Epithelial cell of proximal tubule (primary cell): ENCODE measurements around the gene NDUFA13. TPM values are rescaled to one million over a fixed set of nuclear protein-coding genes. Genes with fewer than 3 reads are reported as not detected.

Experiments
- DNase-seq: peaks from one replicate; pipeline ENCODE4 v3.0.0-alpha.2; 2011; ENCODE audit warnings: low read depth
- H3K4me3 ChIP-seq: 2 replicates; pipeline ENCODE4 v1.5.1; 2011; ENCODE audit warnings: low read depth, mild to moderate bottlenecking, low read length
- total RNA-seq: library from RNA; depleted of rRNA; stranded (reverse); fragments of >200 nt; gene quantifications from 2 replicates; pipeline ENCODE4 v1.2.3, GENCODE V29; 2015
- TF ChIP-seq, protein P1 (sequence below): conservative IDR thresholded peaks from 2 replicates; pipeline ENCODE4 v1.5.1; 2012; ENCODE audit warnings: low read depth, mild to moderate bottlenecking, low read length

Gene NDUFA13
- total RNA-seq, 1 donor from 2014 or later, result 166 TPM

DNA sequence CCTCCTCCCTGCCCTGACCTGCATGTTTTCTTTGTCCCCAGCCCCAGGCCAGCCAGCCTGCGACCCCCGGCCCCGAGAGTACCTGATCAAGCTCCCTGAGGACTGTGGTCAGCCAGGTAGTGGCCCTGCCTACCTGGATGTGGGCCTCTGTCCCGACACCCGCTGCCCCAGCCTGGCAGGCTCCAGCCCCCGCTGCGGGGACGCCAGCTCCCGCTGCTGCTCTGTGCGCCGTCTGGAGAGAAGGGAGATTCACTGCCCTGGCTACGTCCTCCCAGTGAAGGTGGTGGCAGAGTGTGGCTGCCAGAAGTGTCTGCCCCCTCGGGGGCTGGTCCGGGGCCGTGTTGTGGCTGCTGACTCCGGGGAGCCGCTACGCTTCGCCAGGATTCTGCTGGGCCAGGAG is 27.6 kb downstream of the NDUFA13 start:
- DNase-seq, result no peak
- TF ChIP-seq, protein P1, sequence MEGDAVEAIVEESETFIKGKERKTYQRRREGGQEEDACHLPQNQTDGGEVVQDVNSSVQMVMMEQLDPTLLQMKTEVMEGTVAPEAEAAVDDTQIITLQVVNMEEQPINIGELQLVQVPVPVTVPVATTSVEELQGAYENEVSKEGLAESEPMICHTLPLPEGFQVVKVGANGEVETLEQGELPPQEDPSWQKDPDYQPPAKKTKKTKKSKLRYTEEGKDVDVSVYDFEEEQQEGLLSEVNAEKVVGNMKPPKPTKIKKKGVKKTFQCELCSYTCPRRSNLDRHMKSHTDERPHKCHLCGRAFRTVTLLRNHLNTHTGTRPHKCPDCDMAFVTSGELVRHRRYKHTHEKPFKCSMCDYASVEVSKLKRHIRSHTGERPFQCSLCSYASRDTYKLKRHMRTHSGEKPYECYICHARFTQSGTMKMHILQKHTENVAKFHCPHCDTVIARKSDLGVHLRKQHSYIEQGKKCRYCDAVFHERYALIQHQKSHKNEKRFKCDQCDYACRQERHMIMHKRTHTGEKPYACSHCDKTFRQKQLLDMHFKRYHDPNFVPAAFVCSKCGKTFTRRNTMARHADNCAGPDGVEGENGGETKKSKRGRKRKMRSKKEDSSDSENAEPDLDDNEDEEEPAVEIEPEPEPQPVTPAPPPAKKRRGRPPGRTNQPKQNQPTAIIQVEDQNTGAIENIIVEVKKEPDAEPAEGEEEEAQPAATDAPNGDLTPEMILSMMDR, result no peak
- H3K4me3 ChIP-seq, result no peak overlapping the region

DNA sequence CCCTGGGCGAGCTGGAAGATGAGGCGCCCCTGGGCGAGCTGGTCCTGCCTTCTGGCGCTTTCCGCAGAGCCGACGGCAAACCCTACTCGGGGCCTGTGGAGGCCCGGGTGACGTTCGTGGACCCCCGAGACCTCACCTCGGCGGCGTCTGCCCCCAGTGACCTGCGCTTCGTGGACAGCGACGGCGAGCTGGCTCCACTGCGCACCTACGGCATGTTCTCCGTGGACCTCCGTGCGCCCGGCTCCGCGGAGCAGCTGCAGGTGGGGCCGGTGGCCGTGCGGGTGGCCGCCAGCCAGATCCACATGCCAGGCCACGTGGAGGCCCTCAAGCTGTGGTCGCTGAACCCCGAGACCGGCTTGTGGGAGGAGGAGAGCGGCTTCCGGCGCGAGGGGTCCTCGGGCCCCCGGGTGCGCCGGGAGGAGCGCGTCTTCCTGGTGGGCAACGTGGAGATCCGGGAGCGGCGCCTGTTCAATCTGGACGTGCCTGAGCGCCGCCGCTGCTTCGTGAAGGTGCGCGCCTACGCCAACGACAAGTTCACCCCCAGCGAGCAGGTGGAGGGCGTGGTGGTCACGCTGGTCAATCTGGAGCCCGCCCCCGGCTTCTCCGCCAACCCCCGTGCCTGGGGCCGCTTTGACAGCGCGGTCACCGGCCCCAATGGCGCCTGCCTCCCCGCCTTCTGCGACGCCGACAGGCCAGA is 28.4 kb downstream of the NDUFA13 start:
- TF ChIP-seq, protein P1, result no peak
- no peak for DNase-seq
- H3K4me3 ChIP-seq, result no peak overlapping the region

DNA sequence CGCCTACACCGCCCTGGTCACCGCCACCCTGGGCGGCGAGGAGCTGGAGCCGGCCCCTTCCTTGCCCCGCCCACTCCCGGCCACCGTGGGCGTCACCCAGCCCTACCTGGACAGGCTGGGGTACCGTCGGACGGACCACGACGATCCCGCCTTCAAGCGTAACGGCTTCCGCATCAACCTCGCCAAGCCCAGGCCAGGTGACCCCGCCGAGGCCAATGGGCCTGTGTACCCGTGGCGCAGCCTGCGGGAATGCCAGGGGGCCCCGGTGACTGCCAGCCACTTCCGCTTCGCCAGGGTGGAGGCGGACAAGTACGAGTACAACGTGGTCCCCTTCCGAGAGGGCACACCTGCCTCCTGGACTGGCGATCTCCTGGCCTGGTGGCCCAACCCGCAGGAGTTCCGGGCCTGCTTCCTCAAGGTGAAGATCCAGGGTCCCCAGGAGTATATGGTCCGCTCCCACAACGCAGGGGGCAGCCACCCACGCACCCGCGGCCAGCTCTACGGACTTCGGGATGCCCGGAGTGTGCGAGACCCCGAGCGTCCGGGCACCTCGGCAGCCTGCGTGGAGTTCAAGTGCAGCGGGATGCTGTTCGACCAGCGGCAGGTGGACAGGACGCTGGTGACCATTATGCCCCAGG is 29.0 kb downstream of the NDUFA13 start:
- H3K4me3 ChIP-seq, result no peak overlapping the region
- TF ChIP-seq, protein P1, result no peak
- no peak for DNase-seq

DNA sequence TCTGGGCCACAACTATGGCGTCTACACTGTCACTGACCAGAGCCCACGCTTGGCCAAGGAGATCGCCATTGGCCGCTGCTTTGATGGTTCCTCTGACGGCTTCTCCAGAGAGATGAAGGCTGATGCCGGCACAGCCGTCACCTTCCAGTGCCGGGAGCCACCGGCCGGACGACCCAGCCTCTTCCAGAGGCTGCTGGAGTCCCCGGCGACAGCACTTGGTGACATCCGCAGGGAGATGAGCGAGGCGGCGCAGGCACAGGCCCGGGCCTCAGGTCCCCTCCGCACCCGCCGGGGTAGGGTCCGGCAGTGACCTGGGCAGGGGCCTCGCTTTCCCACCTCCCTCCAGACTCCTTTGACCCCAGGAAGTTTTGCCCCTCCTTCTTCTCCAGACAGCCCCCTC is 29.7 kb downstream of the NDUFA13 start:
- no peak for DNase-seq
- TF ChIP-seq, protein P1, result no peak
- H3K4me3 ChIP-seq, result no peak overlapping the region

DNA sequence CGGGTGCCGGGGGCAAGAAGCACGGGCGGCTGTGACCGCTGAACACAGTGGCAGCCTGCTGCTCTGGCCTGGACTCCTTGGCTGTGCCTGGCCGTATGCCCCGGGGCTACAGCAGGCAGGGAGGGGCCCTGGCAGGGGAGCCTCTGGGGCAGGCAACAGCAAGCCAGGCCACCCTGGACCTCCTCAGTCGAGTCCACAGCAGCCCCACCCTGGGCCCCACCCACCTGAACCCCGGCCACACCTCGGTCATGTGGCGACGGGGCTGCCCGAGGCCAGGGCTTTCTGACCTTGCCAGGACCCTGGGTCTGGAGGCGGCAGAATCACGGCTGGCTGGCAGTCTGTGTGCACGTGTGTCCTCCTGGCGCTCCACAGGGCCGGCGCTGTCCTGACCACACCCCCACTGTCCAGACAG is 30.7 kb downstream of the NDUFA13 start:
- no peak overlapping the region for H3K4me3 ChIP-seq
- DNase-seq, result no peak
- TF ChIP-seq, protein P1, result no peak

DNA sequence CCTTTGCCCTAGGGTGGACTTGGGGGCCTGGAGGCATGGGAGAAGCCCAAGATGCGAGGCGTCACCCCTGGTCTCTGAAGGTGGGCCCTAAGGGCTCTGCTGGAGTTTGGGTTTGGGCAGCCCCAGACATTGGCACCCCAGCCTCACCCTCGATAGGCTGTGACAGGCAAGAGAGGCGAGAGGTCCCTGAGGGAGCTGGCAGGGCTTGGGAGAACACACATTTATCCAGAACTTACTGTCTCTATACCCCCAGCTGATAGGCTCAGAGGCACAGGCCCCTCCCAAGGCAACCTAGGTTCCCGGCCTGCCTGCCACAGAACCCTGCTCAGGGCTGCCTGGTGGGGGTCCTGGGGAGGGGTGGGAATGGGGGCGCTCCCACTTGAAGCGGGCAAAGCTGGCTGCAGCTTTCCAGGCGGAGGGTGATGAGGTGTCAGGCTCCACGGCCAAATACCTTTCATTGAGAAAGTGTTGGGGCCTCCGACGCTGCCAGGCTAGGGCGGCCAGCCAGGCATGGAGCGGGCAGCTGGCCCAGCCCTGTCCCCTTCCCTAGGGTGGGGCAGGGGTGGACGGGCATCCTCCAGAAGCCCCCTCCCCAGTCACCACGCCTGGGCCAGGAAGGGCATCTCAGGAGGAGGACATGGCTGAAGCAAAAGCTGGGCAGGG is 31.8 kb downstream of the NDUFA13 start:
- TF ChIP-seq, protein P1, result no peak
- DNase-seq, result no peak
- no peak overlapping the region for H3K4me3 ChIP-seq
